ENCODE measurements around the gene CRYL1.

CRYL1 gene

GRCh38 chr13:20358022-20358421 lies 167.6 kb downstream of the CRYL1 start:
- Histone ChIP-seq H3K27ac (ENCODE audit: poor library complexity, severe bottlenecking) (peak overlapping the region; percentile 88), H3K4me1 (ENCODE audit: insufficient read depth, poor library complexity, severe bottlenecking) (peaks cover 29% of the 10 kb centered on the region), H3K36me3 (ENCODE audit: low read depth) (no peaks in the 10 kb centered on the region), H3K4me3 (ENCODE audit: severe bottlenecking) (no peak overlapping the region), H3K9me3 (ENCODE audit: severe bottlenecking) (no peaks in the 10 kb centered on the region), H3K27me3 (ENCODE audit: insufficient read depth, poor library complexity, severe bottlenecking) (no peaks in the 10 kb centered on the region)
- DNase-seq (ENCODE audit: low spot score): no peak
- TF ChIP-seq CTCF (IDR thresholded peaks at IDR 0.05; ENCODE audit: poor library complexity, severe bottlenecking): no peak
- no peak for ATAC-seq (ENCODE audit: low read depth)

- H3K27ac ChIP-seq (ENCODE audit: poor library complexity, severe bottlenecking): no peak overlapping the region
Observed at GRCh38 chr13:20356444-20356843, 169.2 kb downstream of the CRYL1 start.

DNA sequence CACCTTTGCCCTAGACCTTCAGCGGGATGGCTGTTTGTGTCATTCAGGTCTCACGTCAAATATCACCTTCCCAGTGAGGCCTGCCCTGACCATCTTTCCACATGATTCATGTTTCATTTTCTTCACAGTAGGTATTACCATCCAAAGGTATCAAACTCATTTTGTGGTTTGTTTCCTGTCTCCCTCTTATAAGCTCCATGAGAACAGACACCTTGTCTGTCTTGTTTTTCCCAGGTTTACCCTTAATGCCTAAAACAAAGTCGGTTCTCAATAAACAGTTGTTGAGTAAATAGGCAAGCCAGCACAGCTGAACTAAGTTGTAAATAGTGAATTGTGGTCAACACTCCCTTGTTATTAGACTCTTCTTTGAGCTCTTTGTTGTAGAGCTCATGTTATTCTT lies 170.9 kb downstream of the CRYL1 start:
- Histone ChIP-seq H3K9me3 (ENCODE audit: severe bottlenecking) (no peaks in the 10 kb centered on the region), H3K36me3 (ENCODE audit: low read depth) (no peaks in the 10 kb centered on the region), H3K4me3 (ENCODE audit: severe bottlenecking) (no peak overlapping the region), H3K4me1 (ENCODE audit: insufficient read depth, poor library complexity, severe bottlenecking) (peaks cover 36% of the 10 kb centered on the region), H3K27me3 (ENCODE audit: insufficient read depth, poor library complexity, severe bottlenecking) (no peaks in the 10 kb centered on the region), H3K27ac (ENCODE audit: poor library complexity, severe bottlenecking) (no peak overlapping the region)
- ATAC-seq (ENCODE audit: low read depth) (no peak), DNase-seq (ENCODE audit: low spot score) (no peak)
- no peak for TF ChIP-seq CTCF (IDR thresholded peaks at IDR 0.05; ENCODE audit: poor library complexity, severe bottlenecking)

More at GRCh38 chr13:20356444-20356843, 169.2 kb downstream of the CRYL1 start:
- no peak for DNase-seq (ENCODE audit: low spot score)
- H3K4me1 ChIP-seq (ENCODE audit: insufficient read depth, poor library complexity, severe bottlenecking): peaks cover 36% of the 10 kb centered on the region
- no peak for TF ChIP-seq CTCF (IDR thresholded peaks at IDR 0.05; ENCODE audit: poor library complexity, severe bottlenecking)
- H3K4me3 ChIP-seq (ENCODE audit: severe bottlenecking): no peak overlapping the region
- no peaks in the 10 kb centered on the region for H3K9me3 ChIP-seq (ENCODE audit: severe bottlenecking)
- no peaks in the 10 kb centered on the region for H3K27me3 ChIP-seq (ENCODE audit: insufficient read depth, poor library complexity, severe bottlenecking)
- H3K36me3 ChIP-seq (ENCODE audit: low read depth): no peaks in the 10 kb centered on the region
- ATAC-seq (ENCODE audit: low read depth): no peak

- Histone ChIP-seq H3K36me3 (ENCODE audit: low read depth) (no peaks in the 10 kb centered on the region), H3K4me3 (ENCODE audit: severe bottlenecking) (no peak overlapping the region), H3K9me3 (ENCODE audit: severe bottlenecking) (no peaks in the 10 kb centered on the region), H3K4me1 (ENCODE audit: insufficient read depth, poor library complexity, severe bottlenecking) (peaks cover 31% of the 10 kb centered on the region), H3K27me3 (ENCODE audit: insufficient read depth, poor library complexity, severe bottlenecking) (no peaks in the 10 kb centered on the region), H3K27ac (ENCODE audit: poor library complexity, severe bottlenecking) (no peak overlapping the region)
- DNase-seq (ENCODE audit: low spot score): no peak
- TF ChIP-seq CTCF (IDR thresholded peaks at IDR 0.05; ENCODE audit: poor library complexity, severe bottlenecking): no peak
- ATAC-seq (ENCODE audit: low read depth): no peak
Observed at GRCh38 chr13:20353973-20354372, 171.7 kb downstream of the CRYL1 start.

Data from RWPE2 (cell line).